ENCODE data around the gene NUB1. TPM values are rescaled to one million over a fixed set of nuclear protein-coding genes. Genes with fewer than 3 reads are reported as not detected.

The NUB1 gene
- total RNA-seq, 2 donors from 2014 or later = 46.4 to 53.7 TPM

DNA sequence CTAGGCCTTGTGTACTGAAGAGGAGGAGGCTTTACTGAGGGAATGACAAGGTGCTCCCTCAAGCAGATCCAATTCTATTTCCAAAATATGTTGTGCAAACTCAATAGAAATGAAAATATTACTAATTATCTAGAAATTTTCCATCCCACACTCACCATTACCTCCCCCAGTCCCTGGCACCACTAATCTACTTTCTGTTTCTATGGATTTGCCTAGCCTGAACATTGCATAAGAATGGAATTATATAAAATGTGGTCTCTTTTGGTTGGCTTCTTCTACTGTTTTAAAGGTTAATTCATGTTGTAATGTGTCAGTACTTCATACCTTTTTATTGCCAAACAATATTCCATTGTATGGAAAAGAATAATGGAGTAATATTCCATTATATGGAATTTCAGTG lies 18.7 kb upstream of the NUB1 start:
- TF ChIP-seq POLR2AphosphoS5 (IDR thresholded peaks at IDR 0.05) = no peak
- TF ChIP-seq CTCF (IDR thresholded peaks at IDR 0.05) = no peak
- no peak for TF ChIP-seq POLR2A (IDR thresholded peaks at IDR 0.05)
- no peak overlapping the region for H3K27ac ChIP-seq
- DNase-seq (ENCODE audit: low spot score) = no peak
- intact Hi-C loops (cut with DNase I) = no loop called here
- H3K4me3 ChIP-seq = no peak overlapping the region
- no peaks in the 10 kb centered on the region for H3K27me3 ChIP-seq (replicated peaks; ENCODE audit: insufficient read depth)
- no peaks in the 10 kb centered on the region for H3K4me1 ChIP-seq (replicated peaks)
- H3K9me3 ChIP-seq = no peaks in the 10 kb centered on the region
- no peaks in the 10 kb centered on the region for H3K36me3 ChIP-seq

DNA sequence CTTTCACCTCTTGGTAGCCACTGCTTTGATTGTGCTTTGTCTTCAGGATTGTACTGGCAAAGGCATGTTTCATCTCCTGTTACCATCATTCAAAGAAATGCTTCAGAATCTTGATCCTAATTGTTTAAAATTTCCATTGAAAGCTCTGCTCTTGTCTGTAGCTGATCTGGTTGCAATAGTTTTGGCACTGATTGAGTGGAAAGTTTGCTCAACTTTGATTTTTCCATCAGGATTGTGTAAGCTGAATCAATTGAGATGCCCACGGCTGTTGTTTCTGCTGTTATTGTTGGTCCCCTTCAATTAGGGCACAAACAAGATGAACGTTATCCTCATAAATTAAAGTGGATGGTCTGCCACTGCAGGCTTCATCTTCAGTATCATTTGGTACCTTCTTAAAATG lies 14.6 kb upstream of the NUB1 start:
- Histone ChIP-seq H3K27ac (no peak overlapping the region), H3K36me3 (no peaks in the 10 kb centered on the region), H3K27me3 (replicated peaks; ENCODE audit: insufficient read depth) (no peaks in the 10 kb centered on the region), H3K4me3 (no peak overlapping the region), H3K4me1 (replicated peaks) (no peaks in the 10 kb centered on the region), H3K9me3 (no peaks in the 10 kb centered on the region)
- TF ChIP-seq POLR2AphosphoS5 (IDR thresholded peaks at IDR 0.05) (no peak), POLR2A (IDR thresholded peaks at IDR 0.05) (no peak), CTCF (IDR thresholded peaks at IDR 0.05) (no peak)
- no peak for DNase-seq (ENCODE audit: low spot score)
- intact Hi-C loops (cut with DNase I) = no loop called here
- 73% methylated on average over 2 of the region's 2 CpGs for WGBS

DNA sequence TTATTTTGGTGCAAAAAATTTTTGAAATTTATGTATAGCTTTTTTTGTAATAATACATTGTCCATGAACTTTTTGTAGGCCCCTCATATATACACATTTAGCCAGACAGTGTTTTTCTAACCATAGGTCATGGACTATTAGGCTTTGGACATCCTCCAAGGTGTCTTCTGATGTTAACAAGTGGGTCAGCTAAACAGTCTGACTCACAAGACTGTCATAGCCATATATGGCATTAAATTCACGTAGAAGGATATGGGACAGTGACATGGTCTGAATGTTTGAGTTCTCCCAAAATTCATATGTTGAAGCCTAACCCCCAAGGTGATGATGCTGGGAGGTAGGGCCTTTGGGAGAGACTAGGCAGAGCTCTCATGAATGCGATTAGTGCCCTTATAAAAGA lies 14.0 kb upstream of the NUB1 start:
- no peaks in the 10 kb centered on the region for H3K4me1 ChIP-seq (replicated peaks)
- no peak for DNase-seq (ENCODE audit: low spot score)
- no peaks in the 10 kb centered on the region for H3K36me3 ChIP-seq
- no peak for TF ChIP-seq CTCF (IDR thresholded peaks at IDR 0.05)
- TF ChIP-seq POLR2A (IDR thresholded peaks at IDR 0.05) = no peak
- no peak for TF ChIP-seq POLR2AphosphoS5 (IDR thresholded peaks at IDR 0.05)
- H3K27me3 ChIP-seq (replicated peaks; ENCODE audit: insufficient read depth) = no peaks in the 10 kb centered on the region
- intact Hi-C loops (cut with DNase I) = no loop called here
- H3K4me3 ChIP-seq = no peak overlapping the region
- 80% methylated on average over 2 of the region's 2 CpGs for WGBS
- H3K27ac ChIP-seq = no peak overlapping the region
- no peaks in the 10 kb centered on the region for H3K9me3 ChIP-seq

- Histone ChIP-seq H3K27me3 (replicated peaks; ENCODE audit: insufficient read depth) (no peaks in the 10 kb centered on the region), H3K27ac (no peak overlapping the region), H3K36me3 (no peaks in the 10 kb centered on the region), H3K4me1 (replicated peaks) (no peaks in the 10 kb centered on the region), H3K9me3 (no peaks in the 10 kb centered on the region), H3K4me3 (no peak overlapping the region)
- intact Hi-C loops (cut with DNase I) = no loop called here
- TF ChIP-seq POLR2A (IDR thresholded peaks at IDR 0.05) = no peak
- TF ChIP-seq CTCF (IDR thresholded peaks at IDR 0.05) = no peak
- no peak for TF ChIP-seq POLR2AphosphoS5 (IDR thresholded peaks at IDR 0.05)
- DNase-seq (ENCODE audit: low spot score) = no peak
Measured at GRCh38 chr7:151330181-151330580, 11.4 kb upstream of the NUB1 start.

DNA sequence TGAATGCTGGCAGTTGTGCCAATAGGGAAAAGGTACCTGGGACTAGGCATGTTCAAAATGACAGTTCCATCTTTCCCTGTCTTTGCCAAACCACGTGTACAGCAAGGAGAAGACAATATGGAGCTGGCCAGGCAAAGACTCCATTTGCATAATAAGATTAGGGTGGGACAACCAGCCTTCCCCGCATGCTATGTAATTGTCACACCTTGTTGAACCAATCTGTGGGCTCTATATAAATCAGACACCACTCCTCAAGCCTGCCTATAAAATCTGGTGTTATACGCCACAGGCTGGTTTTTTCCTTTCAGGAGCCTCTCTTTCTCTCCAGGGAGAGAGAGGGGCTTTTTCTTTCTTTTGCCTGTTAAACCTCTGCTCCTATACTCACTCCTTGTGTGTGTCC lies 11.0 kb upstream of the NUB1 start:
- no peak overlapping the region for H3K4me3 ChIP-seq
- no peaks in the 10 kb centered on the region for H3K9me3 ChIP-seq
- no peaks in the 10 kb centered on the region for H3K36me3 ChIP-seq
- TF ChIP-seq POLR2AphosphoS5 (IDR thresholded peaks at IDR 0.05) = no peak
- TF ChIP-seq POLR2A (IDR thresholded peaks at IDR 0.05) = no peak
- TF ChIP-seq CTCF (IDR thresholded peaks at IDR 0.05) = no peak
- H3K27ac ChIP-seq = no peak overlapping the region
- intact Hi-C loops (cut with DNase I) = no loop called here
- 51% methylated on average over 3 of the region's 3 CpGs for WGBS
- no peaks in the 10 kb centered on the region for H3K27me3 ChIP-seq (replicated peaks; ENCODE audit: insufficient read depth)
- DNase-seq (ENCODE audit: low spot score) = no peak
- no peaks in the 10 kb centered on the region for H3K4me1 ChIP-seq (replicated peaks)
